Inflammatory macrophage treated with lipopolysaccharide for 1 hour (primary cell): ENCODE measurements around the gene BRAT1.

ENCODE experiments used
- DNase-seq, 2 donors: peaks; one replicate each; pipeline ENCODE4 v3.0.0-alpha.2; 2020 to 2022

The BRAT1 gene

DNA sequence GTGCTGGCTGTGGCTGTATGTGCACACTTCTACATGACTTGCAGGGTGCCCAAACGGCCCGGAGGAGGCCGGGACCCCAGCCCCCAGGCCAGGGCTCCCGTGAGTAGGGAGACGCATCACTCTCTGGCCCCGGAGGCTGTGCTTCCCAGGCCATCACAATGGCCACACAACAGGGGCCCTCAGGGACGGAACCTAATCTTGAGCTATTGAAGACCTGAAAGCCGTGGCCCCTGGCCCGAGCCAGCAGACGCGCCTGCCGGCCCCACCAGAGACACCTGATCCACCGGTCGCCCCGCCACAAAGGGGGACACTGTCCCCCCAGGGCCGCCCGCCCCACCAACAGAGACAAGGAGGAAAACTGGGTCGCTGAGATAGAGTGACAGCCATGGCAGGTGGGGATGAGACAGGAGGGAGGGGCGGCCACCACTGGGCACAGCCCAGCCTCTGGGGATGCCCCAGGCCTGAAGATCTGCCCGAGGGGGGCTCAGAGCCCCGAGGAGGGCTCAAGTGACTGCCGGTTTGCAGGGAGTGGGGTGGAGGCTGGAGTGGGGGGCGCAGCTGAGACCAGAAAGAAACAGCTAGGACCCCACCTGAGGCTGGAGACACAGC is 45.9 kb downstream of the BRAT1 start:
- no peak for DNase-seq

DNA sequence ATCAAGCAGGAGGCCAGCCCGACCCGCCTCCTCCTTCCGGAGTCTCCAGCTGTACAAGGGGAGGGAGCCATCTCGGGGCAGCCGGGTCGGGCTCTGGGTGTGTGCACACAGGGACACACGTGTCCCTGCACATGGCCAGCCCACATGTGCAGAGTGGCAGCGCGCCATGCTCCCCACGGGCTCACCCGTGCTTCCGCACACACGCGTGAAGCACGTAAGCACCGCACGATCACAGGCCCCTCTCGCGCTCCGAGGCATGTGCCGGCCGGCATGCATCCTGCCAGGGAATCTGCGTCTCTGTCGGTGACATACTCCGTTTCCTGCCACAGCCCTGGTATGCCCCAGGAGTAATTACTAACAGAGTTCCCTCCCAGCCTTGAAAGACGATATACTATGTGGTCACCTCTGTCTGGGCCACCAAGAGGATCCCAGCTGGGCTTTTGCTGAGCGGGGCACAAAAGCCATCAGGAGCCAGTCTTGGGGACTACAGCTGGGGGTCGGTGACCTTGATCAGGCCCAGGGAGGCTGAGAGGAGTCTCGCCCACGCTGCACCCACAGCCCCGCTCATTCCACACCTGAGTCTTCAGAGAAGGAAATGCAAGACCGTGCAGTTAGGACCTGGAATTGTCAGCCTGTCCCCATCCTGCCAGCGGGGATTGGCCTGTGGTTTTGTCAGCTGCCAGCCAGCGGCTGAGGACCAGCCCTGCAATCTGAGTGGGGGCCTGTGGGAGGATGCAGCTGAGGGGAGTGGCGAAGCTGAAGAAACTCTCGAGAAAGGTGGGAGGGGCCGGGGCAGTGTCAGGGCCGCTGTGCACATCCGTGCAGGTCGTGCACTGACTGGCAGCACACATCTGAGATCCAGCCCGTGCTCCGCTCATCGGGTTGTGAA is 46.8 kb downstream of the BRAT1 start:
- DNase-seq: peak in 1 of 2 donors; percentile 62

GRCh38 chr7:2507917-2508306 is 47.4 kb downstream of the BRAT1 start:
- DNase-seq: no peak

- no peak for DNase-seq
These were observed 48.0 kb downstream of the BRAT1 start for GRCh38 chr7:2507208-2507916.

GRCh38 chr7:2505401-2505800 is 49.9 kb downstream of the BRAT1 start:
- no peak for DNase-seq

DNA sequence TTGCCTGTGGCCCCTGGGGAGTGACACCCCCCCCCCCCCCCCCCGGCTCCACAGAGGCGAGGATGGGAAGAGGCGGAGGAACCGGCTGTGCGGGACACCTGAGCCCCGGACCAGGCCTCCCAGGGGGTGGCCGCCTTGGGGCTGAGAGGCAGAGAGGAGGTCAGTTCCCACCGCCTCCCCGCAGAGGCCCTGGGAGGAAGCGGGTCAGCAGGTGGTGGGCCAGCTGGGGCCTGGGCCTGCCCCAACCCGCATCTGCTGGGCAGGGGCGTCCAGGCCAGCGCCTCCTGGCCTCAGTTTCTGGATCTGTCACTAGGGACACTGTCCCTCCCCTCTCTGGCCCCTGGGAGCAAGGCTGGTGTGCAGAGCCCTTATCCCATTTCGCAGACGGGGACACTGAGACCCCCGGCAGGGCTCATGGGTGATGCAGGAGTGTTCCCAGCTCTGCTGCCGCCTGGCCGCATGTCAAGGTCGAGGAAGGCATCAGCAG is 50.4 kb downstream of the BRAT1 start:
- no peak for DNase-seq

GRCh38 chr7:2504128-2504888 is 51.0 kb downstream of the BRAT1 start:
- DNase-seq: no peak

DNA sequence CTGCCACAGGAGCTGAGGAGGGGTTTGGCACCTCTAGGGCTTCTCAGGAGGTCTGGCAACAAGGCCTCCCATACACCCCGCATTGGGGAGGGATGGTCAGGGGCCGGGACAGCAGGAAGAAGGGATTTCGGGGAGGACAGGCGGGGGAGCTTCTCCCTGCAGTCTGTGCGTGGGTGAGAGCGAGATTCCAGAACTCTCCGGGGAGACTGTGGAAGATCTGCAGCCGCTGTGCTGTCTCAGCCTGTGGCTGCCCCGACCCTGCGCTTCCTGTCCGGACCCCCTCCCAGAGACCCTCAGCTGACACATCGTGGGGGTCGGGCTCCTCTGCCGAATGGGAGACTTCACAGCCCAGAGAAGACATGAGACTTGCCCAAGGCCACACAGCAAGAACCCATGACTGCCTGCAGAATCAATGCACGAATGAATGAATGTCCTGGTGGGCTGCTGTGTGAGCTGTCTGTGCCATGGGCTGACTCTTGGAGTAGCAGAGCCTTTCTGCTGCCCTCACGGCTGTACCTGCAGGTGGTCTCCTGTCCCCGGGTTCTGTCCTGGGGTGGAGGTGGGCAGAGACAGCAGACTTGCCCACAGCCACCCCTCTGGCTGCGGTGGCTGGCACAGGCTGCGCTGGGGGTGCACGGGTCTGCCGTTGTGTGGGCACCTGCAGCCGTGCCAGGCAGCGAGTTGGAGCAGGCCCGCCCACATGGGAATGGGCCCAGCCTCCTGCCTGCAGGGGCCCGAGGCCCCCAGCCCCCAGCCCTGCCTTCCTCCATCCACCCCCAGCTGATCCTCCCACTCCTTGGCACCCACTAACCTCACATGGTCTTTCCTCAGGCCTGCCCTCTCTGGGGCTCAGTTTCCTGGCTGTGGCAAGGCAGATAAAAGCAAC is 52.0 kb downstream of the BRAT1 start:
- DNase-seq: no peak

GRCh38 chr7:2502647-2502966 is 52.7 kb downstream of the BRAT1 start:
- DNase-seq: no peak

DNA sequence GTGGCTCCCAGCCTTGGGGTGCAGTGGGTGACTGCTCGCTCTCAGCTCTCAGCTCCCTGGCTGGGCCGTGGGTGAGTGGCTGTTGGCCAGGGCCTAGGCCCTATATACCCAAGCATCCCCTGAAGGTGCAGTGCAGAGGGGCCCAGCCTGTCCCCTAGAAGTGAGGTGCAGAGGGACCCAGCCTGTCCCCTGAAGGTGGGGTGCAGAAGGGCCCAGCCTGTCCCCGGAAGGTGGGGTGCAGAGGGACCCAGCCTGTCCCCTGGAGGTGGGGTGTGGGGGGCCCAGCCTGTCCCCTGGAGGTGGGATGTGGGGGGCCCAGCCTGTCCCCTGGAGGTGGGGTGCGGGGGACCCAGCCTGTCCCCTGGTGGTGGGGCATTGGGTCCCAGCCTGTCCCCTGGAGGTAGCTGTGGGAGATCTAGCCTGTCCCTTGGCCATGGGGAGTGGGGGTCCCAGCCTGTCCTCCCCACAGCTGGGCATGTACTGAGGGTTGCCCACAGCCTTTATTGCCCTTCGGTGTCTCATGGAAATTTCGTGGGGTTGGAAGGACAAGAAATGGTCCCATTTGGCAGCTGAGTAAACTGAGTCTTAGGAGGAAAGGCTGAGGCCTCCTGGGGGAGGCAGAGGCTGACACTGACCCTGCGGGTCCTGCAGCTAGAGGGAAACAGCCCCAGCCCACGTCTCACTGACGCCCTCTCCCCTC is 53.2 kb downstream of the BRAT1 start:
- no peak for DNase-seq

- no peak for DNase-seq
These were observed 54.6 kb downstream of the BRAT1 start for GRCh38 chr7:2500701-2501100.

- no peak for DNase-seq
These were observed 55.4 kb downstream of the BRAT1 start for GRCh38 chr7:2499719-2500430.

GRCh38 chr7:2499181-2499580 is 56.1 kb downstream of the BRAT1 start:
- DNase-seq: no peak

DNA sequence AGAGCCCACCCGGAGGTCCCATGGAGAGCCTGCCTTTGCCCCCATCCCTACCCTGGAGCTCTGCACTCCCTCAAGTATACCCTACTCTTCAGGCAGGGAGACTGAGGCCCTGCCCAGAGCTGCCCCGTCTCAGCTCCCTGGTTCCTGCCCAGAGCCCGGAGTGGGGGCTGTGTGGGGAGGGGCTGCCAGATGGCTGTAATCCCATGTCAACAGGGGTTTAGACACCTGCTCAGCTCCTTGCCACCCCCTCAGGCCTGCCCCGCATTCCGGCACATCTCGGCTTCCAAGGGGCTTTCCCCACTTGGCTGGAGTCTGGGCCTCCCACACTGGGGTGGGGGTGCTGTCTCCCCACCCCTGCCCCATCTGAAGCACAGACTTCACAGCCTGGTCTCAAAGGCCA is 56.6 kb downstream of the BRAT1 start:
- DNase-seq: no peak

DNA sequence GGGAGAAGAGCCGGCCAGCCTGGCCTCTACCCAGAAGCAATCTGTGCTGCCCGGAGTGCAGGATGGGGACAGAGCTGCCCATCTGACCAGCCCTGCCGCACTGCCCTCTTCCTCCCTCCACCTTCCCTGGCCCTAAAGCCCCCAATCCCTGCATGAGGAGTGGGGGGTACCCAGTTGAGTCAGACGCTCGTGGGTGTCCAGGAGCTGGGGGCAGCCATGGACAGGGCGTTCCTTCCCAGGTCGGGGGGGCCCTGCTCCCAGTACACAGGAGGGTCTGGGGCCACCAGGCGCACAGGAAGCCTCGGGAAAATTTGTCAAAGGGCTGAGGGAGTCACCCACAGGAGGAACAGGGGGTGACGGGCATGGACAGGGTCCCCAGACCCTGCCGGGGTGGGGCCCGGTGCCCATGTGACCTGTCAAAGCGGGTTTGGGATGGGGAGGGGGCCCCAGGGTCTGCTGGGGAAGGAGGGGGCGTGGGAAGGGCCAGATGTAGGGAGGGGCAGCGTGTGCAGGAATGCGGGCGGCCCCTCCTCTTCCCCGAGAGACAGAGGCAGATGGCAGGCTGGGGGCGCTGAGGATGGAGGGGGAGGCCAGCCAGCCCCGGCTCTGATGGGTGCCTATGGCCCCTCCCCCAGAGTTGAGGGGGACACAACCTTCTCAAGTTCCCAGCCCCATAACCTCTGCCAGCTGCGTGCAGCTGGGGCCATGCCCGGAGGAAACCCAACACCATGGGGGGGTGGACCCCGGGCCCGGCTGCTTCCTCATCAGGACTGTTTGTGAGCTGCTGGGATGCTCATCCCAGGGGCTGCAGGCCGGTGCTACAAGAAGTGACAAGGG is 57.6 kb downstream of the BRAT1 start:
- no peak for DNase-seq

DNA sequence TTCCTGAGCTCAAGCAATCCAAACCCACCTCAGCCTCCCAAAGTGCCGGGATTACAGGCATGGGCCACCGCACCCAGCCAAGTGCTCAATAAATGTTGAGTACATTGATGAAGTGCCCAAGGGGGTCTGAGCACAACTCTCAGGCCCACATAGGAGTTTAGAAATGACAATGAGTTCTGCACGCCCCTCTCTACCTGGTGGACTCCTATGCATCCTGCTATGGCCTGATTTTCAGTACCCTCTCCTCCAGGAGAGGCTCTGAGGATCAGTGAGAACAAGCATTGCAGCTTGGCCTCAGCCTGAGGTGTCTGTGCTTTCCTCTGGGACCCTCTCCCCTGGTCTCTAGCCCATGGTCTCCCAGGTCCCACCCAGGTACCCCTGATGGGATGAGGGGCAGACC is 58.3 kb downstream of the BRAT1 start:
- no peak for DNase-seq

- no peak for DNase-seq
These were observed 58.9 kb downstream of the BRAT1 start for GRCh38 chr7:2496375-2496774.

- no peak for DNase-seq
These were observed 59.7 kb downstream of the BRAT1 start for GRCh38 chr7:2495418-2496299.
